Fibroblast of mammary gland (primary cell): ENCODE results near the gene AGAP2.

Source experiments
- DNase-seq: peaks from one replicate; pipeline ENCODE4 v3.0.0-alpha.2; 2010; ENCODE audit warnings: low read depth
- H3K4me3 ChIP-seq: 2 replicates; pipeline ENCODE4 v1.5.1; 2011; ENCODE audit warnings: low read depth, mild to moderate bottlenecking, low read length, moderate library complexity; ENCODE audit not compliant: control insufficient read depth
- CTCF ChIP-seq: conservative IDR thresholded peaks from 2 replicates; pipeline ENCODE4 v1.5.1; 2011; ENCODE audit warnings: low read depth, low read length, inconsistent platforms; ENCODE audit not compliant: control insufficient read depth, insufficient read depth

Gene AGAP2

GRCh38 chr12:57762463-57762862 is 23.9 kb upstream of the AGAP2 start:
- no peak for DNase-seq
- no peak for TF ChIP-seq CTCF
- H3K4me3 ChIP-seq, result no peak overlapping the region

GRCh38 chr12:57761391-57761998 is 23.0 kb upstream of the AGAP2 start:
- DNase-seq, result no peak
- no peak overlapping the region for H3K4me3 ChIP-seq
- TF ChIP-seq CTCF, result no peak

- DNase-seq, result no peak
- no peak for TF ChIP-seq CTCF
- no peak overlapping the region for H3K4me3 ChIP-seq
Observed at GRCh38 chr12:57760347-57760982, 21.9 kb upstream of the AGAP2 start.

GRCh38 chr12:57759360-57759980 is 20.9 kb upstream of the AGAP2 start:
- DNase-seq, result no peak
- H3K4me3 ChIP-seq, result no peak overlapping the region

GRCh38 chr12:57758552-57759359 is 20.2 kb upstream of the AGAP2 start:
- no peak overlapping the region for H3K4me3 ChIP-seq
- TF ChIP-seq CTCF, result no peak
- DNase-seq, result no peak

More at GRCh38 chr12:57759360-57759980, 20.9 kb upstream of the AGAP2 start:
- peak; percentile 44 for TF ChIP-seq CTCF

- no peak overlapping the region for H3K4me3 ChIP-seq
- DNase-seq, result no peak
- TF ChIP-seq CTCF, result no peak
Observed at GRCh38 chr12:57757771-57758170, 19.2 kb upstream of the AGAP2 start.
